ENCODE measurements around the gene NEO1. TPM values are rescaled to one million over a fixed set of nuclear protein-coding genes. Genes with fewer than 3 reads are reported as not detected.

NEO1 gene
- total and polyA plus RNA-seq, 9 of the 15 experiments (the other 6 are each of a cell fraction or from before 2014, with no cell fraction given) = 0.08 to 1.7 (median 0.48) TPM

- TF ChIP-seq REST (IDR thresholded peaks at IDR 0.05; ENCODE audit: borderline replicate concordance) (peak; percentile 79), REST (CRISPR knock-in tag; IDR thresholded peaks at IDR 0.05; ENCODE audit: low read depth) (no peak), IRF2 (CRISPR knock-in tag; IDR thresholded peaks at IDR 0.05) (no peak), NR0B1 (IDR thresholded peaks at IDR 0.05; ENCODE audit: partially characterized antibody) (no peak), RAD21 (CRISPR knock-in tag; conservative IDR thresholded peaks at IDR 0.05 in 1 of 2, IDR thresholded peaks at IDR 0.05 in 1 of 2) (peak; percentile 62 to 78), RREB1 (CRISPR knock-in tag; IDR thresholded peaks at IDR 0.05) (no peak), TAF1 (IDR thresholded peaks at IDR 0.05; ENCODE audit: control insufficient read depth, extremely low read depth, insufficient read depth, low read length, severe bottlenecking) (no peak), SMC3 (conservative IDR thresholded peaks at IDR 0.05; ENCODE audit: insufficient read depth, low read depth, low read length) (peak; percentile 58)
Measured at GRCh38 chr15:73081321-73081958, 29.2 kb downstream of the NEO1 start (continued).
